ENCODE measurements around the gene NPL.

Gene NPL

GRCh38 chr1:182782587-182782913 is 7.0 kb upstream of the NPL start:
- Histone ChIP-seq H3K9me3 (ENCODE audit: insufficient read depth, low read depth, low read length) (no peaks in the 10 kb centered on the region), H3K27ac (ENCODE audit: low read length) (no peak overlapping the region), H3K9ac (ENCODE audit: low read depth, low read length) (no peak overlapping the region), H3K4me1 (ENCODE audit: insufficient read depth, low read length) (peaks cover 4% of the 10 kb centered on the region; the same call in 1 of the 2 replicates), H3K36me3 (ENCODE audit: insufficient read depth, low read depth, low read length) (no peaks in the 10 kb centered on the region), H3K27me3 (ENCODE audit: insufficient read depth, low read length) (peaks cover 8% of the 10 kb centered on the region), H3K4me3 (ENCODE audit: low read length) (no peak overlapping the region)

- Histone ChIP-seq H3K4me3 (ENCODE audit: low read length) (no peak overlapping the region), H3K27me3 (ENCODE audit: insufficient read depth, low read length) (peaks cover 14% of the 10 kb centered on the region), H3K36me3 (ENCODE audit: insufficient read depth, low read depth, low read length) (no peaks in the 10 kb centered on the region), H3K27ac (ENCODE audit: low read length) (no peak overlapping the region), H3K9ac (ENCODE audit: low read depth, low read length) (no peak overlapping the region), H3K4me1 (ENCODE audit: insufficient read depth, low read length) (peaks cover 4% of the 10 kb centered on the region; the same call in 1 of the 2 replicates), H3K9me3 (ENCODE audit: insufficient read depth, low read depth, low read length) (no peaks in the 10 kb centered on the region)
Measured at GRCh38 chr1:182783068-182783467, 6.5 kb upstream of the NPL start.

GRCh38 chr1:182784556-182785171 is 4.9 kb upstream of the NPL start:
- Histone ChIP-seq H3K4me1 (ENCODE audit: insufficient read depth, low read length) (peaks cover 4% of the 10 kb centered on the region; the same call in 1 of the 2 replicates), H3K9me3 (ENCODE audit: insufficient read depth, low read depth, low read length) (no peaks in the 10 kb centered on the region), H3K4me3 (ENCODE audit: low read length) (no peak overlapping the region), H3K27me3 (ENCODE audit: insufficient read depth, low read length) (peaks cover 30% of the 10 kb centered on the region), H3K27ac (ENCODE audit: low read length) (no peak overlapping the region), H3K36me3 (ENCODE audit: insufficient read depth, low read depth, low read length) (no peaks in the 10 kb centered on the region), H3K9ac (ENCODE audit: low read depth, low read length) (no peak overlapping the region)

GRCh38 chr1:182785181-182785580 is 4.4 kb upstream of the NPL start:
- Histone ChIP-seq H3K9me3 (ENCODE audit: insufficient read depth, low read depth, low read length) (no peaks in the 10 kb centered on the region), H3K4me3 (ENCODE audit: low read length) (no peak overlapping the region), H3K27ac (ENCODE audit: low read length) (no peak overlapping the region), H3K27me3 (ENCODE audit: insufficient read depth, low read length) (peaks cover 35% of the 10 kb centered on the region), H3K36me3 (ENCODE audit: insufficient read depth, low read depth, low read length) (no peaks in the 10 kb centered on the region), H3K9ac (ENCODE audit: low read depth, low read length) (no peak overlapping the region), H3K4me1 (ENCODE audit: insufficient read depth, low read length) (peaks cover 4% of the 10 kb centered on the region; the same call in 1 of the 2 replicates)

GRCh38 chr1:182786223-182786994 is 3.2 kb upstream of the NPL start:
- H3K4me1 ChIP-seq (ENCODE audit: insufficient read depth, low read length): peaks cover 4% of the 10 kb centered on the region; the same call in 1 of the 2 replicates
- peaks cover 47% of the 10 kb centered on the region for H3K27me3 ChIP-seq (ENCODE audit: insufficient read depth, low read length)
- H3K4me3 ChIP-seq (ENCODE audit: low read length): no peak overlapping the region
- H3K36me3 ChIP-seq (ENCODE audit: insufficient read depth, low read depth, low read length): no peaks in the 10 kb centered on the region
- no peak overlapping the region for H3K9ac ChIP-seq (ENCODE audit: low read depth, low read length)
- H3K27ac ChIP-seq (ENCODE audit: low read length): no peak overlapping the region
- H3K9me3 ChIP-seq (ENCODE audit: insufficient read depth, low read depth, low read length): no peaks in the 10 kb centered on the region

- Histone ChIP-seq H3K27ac (ENCODE audit: low read length) (no peak overlapping the region), H3K36me3 (ENCODE audit: insufficient read depth, low read depth, low read length) (no peaks in the 10 kb centered on the region), H3K9ac (ENCODE audit: low read depth, low read length) (no peak overlapping the region), H3K27me3 (ENCODE audit: insufficient read depth, low read length) (peaks cover 52% of the 10 kb centered on the region), H3K4me1 (ENCODE audit: insufficient read depth, low read length) (peaks cover 1% of the 10 kb centered on the region; the same call in 1 of the 2 replicates), H3K9me3 (ENCODE audit: insufficient read depth, low read depth, low read length) (no peaks in the 10 kb centered on the region), H3K4me3 (ENCODE audit: low read length) (no peak overlapping the region)
Measured at GRCh38 chr1:182786995-182787324, 2.6 kb upstream of the NPL start.

GRCh38 chr1:182791281-182792179 is 2.0 kb downstream of the NPL start:
- H3K36me3 ChIP-seq (ENCODE audit: insufficient read depth, low read depth, low read length): no peaks in the 10 kb centered on the region
- H3K4me3 ChIP-seq (ENCODE audit: low read length): no peak overlapping the region
- H3K27me3 ChIP-seq (ENCODE audit: insufficient read depth, low read length): peaks cover 58% of the 10 kb centered on the region
- H3K27ac ChIP-seq (ENCODE audit: low read length): no peak overlapping the region
- no peak overlapping the region for H3K9ac ChIP-seq (ENCODE audit: low read depth, low read length)
- no peaks in the 10 kb centered on the region for H3K4me1 ChIP-seq (ENCODE audit: insufficient read depth, low read length)
- no peaks in the 10 kb centered on the region for H3K9me3 ChIP-seq (ENCODE audit: insufficient read depth, low read depth, low read length)

- no peaks in the 10 kb centered on the region for H3K4me1 ChIP-seq (ENCODE audit: insufficient read depth, low read length)
- peaks cover 34% of the 10 kb centered on the region for H3K27me3 ChIP-seq (ENCODE audit: insufficient read depth, low read length)
- no peaks in the 10 kb centered on the region for H3K36me3 ChIP-seq (ENCODE audit: insufficient read depth, low read depth, low read length)
- no peak overlapping the region for H3K27ac ChIP-seq (ENCODE audit: low read length)
- no peak overlapping the region for H3K4me3 ChIP-seq (ENCODE audit: low read length)
- H3K9ac ChIP-seq (ENCODE audit: low read depth, low read length): no peak overlapping the region
- no peaks in the 10 kb centered on the region for H3K9me3 ChIP-seq (ENCODE audit: insufficient read depth, low read depth, low read length)
Measured at GRCh38 chr1:182794091-182794490, 4.5 kb downstream of the NPL start.

GRCh38 chr1:182794676-182795201 is 5.2 kb downstream of the NPL start:
- Histone ChIP-seq H3K9ac (ENCODE audit: low read depth, low read length) (no peak overlapping the region), H3K27ac (ENCODE audit: low read length) (no peak overlapping the region), H3K27me3 (ENCODE audit: insufficient read depth, low read length) (peaks cover 28% of the 10 kb centered on the region)

GRCh38 chr1:182795563-182796228 is 6.1 kb downstream of the NPL start:
- Histone ChIP-seq H3K27me3 (ENCODE audit: insufficient read depth, low read length) (peaks cover 18% of the 10 kb centered on the region), H3K4me3 (ENCODE audit: low read length) (no peak overlapping the region), H3K27ac (ENCODE audit: low read length) (no peak overlapping the region), H3K36me3 (ENCODE audit: insufficient read depth, low read depth, low read length) (no peaks in the 10 kb centered on the region), H3K9ac (ENCODE audit: low read depth, low read length) (no peak overlapping the region), H3K4me1 (ENCODE audit: insufficient read depth, low read length) (no peaks in the 10 kb centered on the region), H3K9me3 (ENCODE audit: insufficient read depth, low read depth, low read length) (no peaks in the 10 kb centered on the region)

More at GRCh38 chr1:182794676-182795201, 5.2 kb downstream of the NPL start:
- Histone ChIP-seq H3K36me3 (ENCODE audit: insufficient read depth, low read depth, low read length) (no peaks in the 10 kb centered on the region), H3K4me3 (ENCODE audit: low read length) (no peak overlapping the region), H3K4me1 (ENCODE audit: insufficient read depth, low read length) (no peaks in the 10 kb centered on the region), H3K9me3 (ENCODE audit: insufficient read depth, low read depth, low read length) (no peaks in the 10 kb centered on the region)
